ENCODE measurements around the gene DCTN3. TPM values are rescaled to one million over a fixed set of nuclear protein-coding genes. Genes with fewer than 3 reads are reported as not detected.

DCTN3 gene
- total and polyA plus RNA-seq, 9 of the 15 experiments (the other 6 are each of a cell fraction or from before 2014, with no cell fraction given), result 11.0 to 51.0 (median 41.9) TPM

DNA sequence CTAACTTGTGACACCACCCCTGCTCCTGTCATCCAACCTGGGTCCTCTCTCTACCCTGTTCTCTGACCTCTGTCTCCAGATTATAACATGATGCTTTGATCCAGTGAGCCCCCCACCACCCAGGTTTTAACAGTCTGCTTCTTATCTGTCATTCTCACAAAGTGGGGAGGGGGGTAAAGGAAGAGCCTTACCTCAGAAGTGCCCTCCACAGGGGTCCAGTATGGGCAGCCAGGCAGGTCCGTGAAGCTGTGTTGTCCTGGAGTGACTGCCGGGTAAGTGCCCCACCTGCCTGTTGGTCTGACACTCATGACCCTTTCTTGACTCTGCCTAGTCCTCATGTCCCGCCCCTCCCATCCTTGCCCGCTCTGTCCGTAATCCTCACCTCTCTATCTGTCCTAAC, 35.1 kb upstream of the DCTN3 start:
- Histone ChIP-seq H3K9ac (ENCODE audit: insufficient read depth in 1 of 2, low read depth in 2 of 2, low read length in 2 of 2) (no peak overlapping the region), H3K4me1 (replicated peaks in 1 of 2; ENCODE audit: control insufficient read depth in 2 of 2, insufficient read depth in 2 of 2, low read length in 2 of 2) (peaks cover 28 to 45% of the 10 kb centered on the region in 2 experiments), H3K27ac (ENCODE audit: extremely low read depth, low read depth, low read length) (no peak overlapping the region), H3K79me2 (ENCODE audit: control insufficient read depth, insufficient read depth, low read length) (no peaks in the 10 kb centered on the region), H3K9me3 (replicated peaks; ENCODE audit: control insufficient read depth, insufficient read depth, low read depth, low read length) (no peaks in the 10 kb centered on the region), H3K4me2 (ENCODE audit: insufficient read depth, low read length) (no peak overlapping the region), H3K9me1 (ENCODE audit: control insufficient read depth, insufficient read depth, low read length) (no peaks in the 10 kb centered on the region), H3K36me3 (ENCODE audit: control insufficient read depth, insufficient read depth, low read length) (peaks cover 4% of the 10 kb centered on the region; the same call in 1 of the 3 replicates), H4K20me1 (replicated peaks; ENCODE audit: control insufficient read depth, insufficient read depth, low read length) (no peaks in the 10 kb centered on the region), H3K4me3 (no peak overlapping the region), H2AFZ (ENCODE audit: low read depth, low read length) (no peak overlapping the region), H3K27me3 (ENCODE audit: control insufficient read depth in 2 of 2, insufficient read depth in 2 of 2, low read length in 2 of 2) (no peaks in the 10 kb centered on the region)
- ChIA-PET CTCF (ENCODE audit: low intra/inter-chr PET ratio) (no interaction called here), POLR2A (no interaction called here)
- ATAC-seq (no peak), DNase-seq (ENCODE audit: extremely low read depth in 1 of 4, low spot score in 3 of 4) (no peak), FAIRE-seq (no peak)
- intact Hi-C loops (cut with micrococcal nuclease) (no loop called here), in situ Hi-C loops (cut with MboI) (no loop called here)
- TF ChIP-seq SNIP1 (IDR thresholded peaks at IDR 0.05; ENCODE audit: low read depth) (no peak), RBM22 (IDR thresholded peaks at IDR 0.05; ENCODE audit: low read depth, low read length, poor library complexity, severe bottlenecking) (no peak), BCOR (IDR thresholded peaks at IDR 0.05) (no peak), CAMTA2 (CRISPR knock-in tag; conservative IDR thresholded peaks at IDR 0.05) (no peak), RFX5 (IDR thresholded peaks at IDR 0.05; ENCODE audit: low read depth, low read length) (no peak), ZBTB8A (IDR thresholded peaks at IDR 0.05; ENCODE audit: partially characterized antibody) (no peak), NFE2L1 (tag; IDR thresholded peaks at IDR 0.05; ENCODE audit: borderline replicate concordance, low read depth) (no peak), SIX5 (IDR thresholded peaks at IDR 0.05; ENCODE audit: borderline replicate concordance in 1 of 2, insufficient read depth in 1 of 2, low read depth in 1 of 2, low read length in 2 of 2) (no peak)
- TF ChIP-seq, protein P1, sequence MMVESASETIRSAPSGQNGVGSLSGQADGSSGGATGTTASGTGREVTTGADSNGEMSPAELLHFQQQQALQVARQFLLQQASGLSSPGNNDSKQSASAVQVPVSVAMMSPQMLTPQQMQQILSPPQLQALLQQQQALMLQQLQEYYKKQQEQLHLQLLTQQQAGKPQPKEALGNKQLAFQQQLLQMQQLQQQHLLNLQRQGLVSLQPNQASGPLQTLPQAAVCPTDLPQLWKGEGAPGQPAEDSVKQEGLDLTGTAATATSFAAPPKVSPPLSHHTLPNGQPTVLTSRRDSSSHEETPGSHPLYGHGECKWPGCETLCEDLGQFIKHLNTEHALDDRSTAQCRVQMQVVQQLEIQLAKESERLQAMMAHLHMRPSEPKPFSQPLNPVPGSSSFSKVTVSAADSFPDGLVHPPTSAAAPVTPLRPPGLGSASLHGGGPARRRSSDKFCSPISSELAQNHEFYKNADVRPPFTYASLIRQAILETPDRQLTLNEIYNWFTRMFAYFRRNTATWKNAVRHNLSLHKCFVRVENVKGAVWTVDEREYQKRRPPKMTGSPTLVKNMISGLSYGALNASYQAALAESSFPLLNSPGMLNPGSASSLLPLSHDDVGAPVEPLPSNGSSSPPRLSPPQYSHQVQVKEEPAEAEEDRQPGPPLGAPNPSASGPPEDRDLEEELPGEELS (CRISPR knock-in tag; IDR thresholded peaks at IDR 0.05; ENCODE audit: borderline replicate concordance), result no peak
- WGBS (ENCODE audit: insufficient coverage, low coverage, missing lambda C conversion rate), result 74% methylated on average over 4 of the region's 5 CpGs
- no TSS peak for BruUV-seq (replicated peaks)

Data from K562 (cell line).